OCI-LY3 (cell line): ENCODE results near the gene KRTAP26-1.

Experiments
- CTCF ChIP-seq: fragments of 200-600, 300-600 bp; sonication (generic); IDR thresholded peaks from 2 replicates; pipeline ENCODE4 v1.5.1; 2014; ENCODE audit warnings: antibody characterized with exemption, low read length, low read depth
- EZH2phosphoT487 ChIP-seq: fragments of 200-600 bp; shearing (Covaris generic); IDR thresholded peaks from 2 replicates; pipeline ENCODE4 v1.6.1; 2018; ENCODE audit warnings: antibody characterized with exemption, mixed run types, low read depth

- no peak for TF ChIP-seq CTCF
- TF ChIP-seq EZH2phosphoT487, result no peak
Observed at GRCh38 chr21:30337276-30337744, 17.2 kb upstream of the KRTAP26-1 start, which contains the start of gene KRTAP27-1.
